GM12878 (cell line): ENCODE results near the gene MAST1. TPM values are rescaled to one million over a fixed set of nuclear protein-coding genes. Genes with fewer than 3 reads are reported as not detected.
A peak's percentile ranks its signal among the peaks of the same experiment; 100 is the strongest.

ENCODE experiments used
- ATAC-seq: fragments of 200-7000 bp; cut with Tn5 transposase; 3 replicates; pipeline ENCODE4 v1.9.1; 2020; ENCODE audit warnings: mild to moderate bottlenecking, moderate library complexity
- BruUV-seq: library from RNA; stranded (reverse); fragments of 400-500 nt; replicated peaks from 2 replicates; lab custom pipeline; 2021; lab: Mats Ljungman, UMichigan
- CTCF ChIA-PET: fragments of 300-600 bp; sonication (Branson Sonifier 250); formaldehyde crosslinking; extraction: SDS; loops from one replicate; lab custom pipeline; 2021; ENCODE audit warnings: inconsistent platforms; lab: Yijun Ruan, JAX
- POLR2A ChIA-PET: fragments of 350-600 bp; formaldehyde crosslinking; extraction: SDS; loops from one replicate; lab custom pipeline; 2021; ENCODE audit warnings: inconsistent platforms; lab: Charles Lee
- RAD21 ChIA-PET: fragments of 300-600 bp; sonication (Branson Sonifier 250); formaldehyde crosslinking; loops from one replicate; lab custom pipeline; 2023; ENCODE audit warnings: antibody characterized with exemption; ENCODE audit not compliant: unreplicated experiment; lab: Charles Lee
- SMC1A ChIA-PET: fragments of 300-600 bp; sonication (Branson Sonifier 250); formaldehyde crosslinking; loops from one replicate; lab custom pipeline; 2023; ENCODE audit not compliant: unreplicated experiment, uncharacterized antibody; lab: Charles Lee
- DNase-seq: peaks from one replicate; pipeline ENCODE4 v3.0.0-alpha.2; 2011; ENCODE audit warnings: low read depth, low spot score
- FAIRE-seq: peaks from 3 replicates; lab custom pipeline; 2011; peaks lifted over from hg19 to GRCh38; lab: Jason Lieb, UNC
- H2AFZ ChIP-seq: 2 replicates; pipeline ENCODE4 v1.6.0; 2011; ENCODE audit warnings: low read depth, low read length, control low read depth; ENCODE audit not compliant: control insufficient read depth
- H3K27ac ChIP-seq: 2 replicates; pipeline ENCODE4 v1.5.1; 2011; ENCODE audit warnings: control low read depth; ENCODE audit not compliant: control insufficient read depth, insufficient read depth
- H3K27me3 ChIP-seq, 2 experiments: replicated peaks in 1 of 2; 2 replicates each; pipeline versions ENCODE4 v1.6.0 to v1.6.1; 2011; ENCODE audit warnings: low read length in 1 of 2; ENCODE audit not compliant: control insufficient read depth in 2 of 2, insufficient read depth in 2 of 2
- H3K36me3 ChIP-seq, 2 experiments: 2 replicates each; pipeline ENCODE4 v1.5.1; 2011; ENCODE audit warnings: low read length in 1 of 2; ENCODE audit not compliant: control insufficient read depth in 2 of 2, insufficient read depth in 2 of 2
- H3K4me1 ChIP-seq: 2 replicates; pipeline ENCODE4 v1.6.1; 2011; ENCODE audit warnings: mild to moderate bottlenecking, low read length, moderate library complexity, mixed read lengths; ENCODE audit not compliant: control insufficient read depth, insufficient read depth
- H3K4me2 ChIP-seq: 2 replicates; pipeline ENCODE4 v1.6.0; 2011; ENCODE audit warnings: control low read depth; ENCODE audit not compliant: control insufficient read depth, insufficient read depth
- H3K4me3 ChIP-seq: fragments of 200-600 bp; sonication (generic); 2 replicates; pipeline ENCODE4 v1.5.1; 2016
- H3K79me2 ChIP-seq: 2 replicates; pipeline ENCODE4 v1.6.0; 2011; ENCODE audit warnings: low read length; ENCODE audit not compliant: control insufficient read depth, insufficient read depth
- H3K9ac ChIP-seq: 2 replicates; pipeline ENCODE4 v1.8.0; 2011; ENCODE audit warnings: low read length, control low read depth, mixed read lengths; ENCODE audit not compliant: control insufficient read depth, insufficient read depth
- H3K9me3 ChIP-seq: replicated peaks from 3 replicates; pipeline ENCODE4 v1.5.1; 2011; ENCODE audit warnings: mild to moderate bottlenecking, low read length; ENCODE audit not compliant: control insufficient read depth, insufficient read depth
- H4K20me1 ChIP-seq: 2 replicates; pipeline ENCODE4 v1.6.0; 2011; ENCODE audit not compliant: control insufficient read depth, insufficient read depth
- DPF2 ChIP-seq: fragments of 450-650 bp; IDR thresholded peaks from 2 replicates; pipeline ENCODE4 v1.6.1; 2017; ENCODE audit warnings: mild to moderate bottlenecking
- ETV6 ChIP-seq, 2 experiments: fragments of 450-650 bp in 1 of 2; IDR thresholded peaks in 1 of 2; conservative IDR thresholded peaks in 1 of 2; 2 replicates each; pipeline ENCODE4 v1.6.1; 2014; ENCODE audit warnings: antibody characterized with exemption in 1 of 2, borderline replicate concordance in 1 of 2, low read depth in 1 of 2, mild to moderate bottlenecking in 1 of 2, moderate library complexity in 1 of 2
- NFYB ChIP-seq: IDR thresholded peaks from 2 replicates; pipeline ENCODE4 v1.6.1; 2011; ENCODE audit warnings: low read depth, mild to moderate bottlenecking, low read length, improper control_type of control experiment, moderate library complexity; ENCODE audit not compliant: insufficient read depth
- NRF1 ChIP-seq: conservative IDR thresholded peaks from 2 replicates; pipeline ENCODE4 v1.6.1; 2011; ENCODE audit warnings: mild to moderate bottlenecking, low read depth, low read length, improper control_type of control experiment
- SUZ12 ChIP-seq: fragments of 200-600 bp; sonication (generic); IDR thresholded peaks from one replicate; pipeline ENCODE4 v1.6.1; 2018; ENCODE audit warnings: antibody characterized with exemption, mild to moderate bottlenecking; ENCODE audit not compliant: unreplicated experiment
- WGBS: methylation state at CpG from one replicate; pipeline ENCODE4 v1.1.6; 2016; ENCODE audit warnings: low lambda C conversion rate; ENCODE audit not compliant: insufficient replicate concordance, insufficient coverage; ENCODE audit errors: missing lambda C conversion rate; 5-methylcytosine and 5-hydroxymethylcytosine counted together
- in situ Hi-C: fragments of 300-500 bp; cut with MboI; formaldehyde crosslinking; loops from 9 replicates; pipeline ENCODE4 v1.14.3; 2018; ENCODE audit warnings: mixed read lengths
- intact Hi-C: fragments of 100-400 bp; cut with micrococcal nuclease; formaldehyde crosslinking; loops from one replicate; pipeline ENCODE4 v1.14.2; 2022; ENCODE audit not compliant: unreplicated experiment
- polyA plus RNA-seq, 11 experiments: library from polyadenylated mRNA; depleted of rRNA in 4 of 11; unstranded in 6 of 11; stranded (reverse) in 5 of 11; fragments of >200 nt; fragmentation: Nextera tagmentation in 4 of 11; fragmentation: Illumina TruSeq in 1 of 11; extraction: Ambion mirVana in 4 of 11; extraction: Trizol in 1 of 11; gene quantifications; 1 replicate in 1 of 11; 2 replicates in 10 of 11; pipeline versions ENCODE4 v1.2.1 to v1.2.3, GENCODE V29; 2011 to 2016; ENCODE audit warnings: inconsistent platforms in 2 of 11, missing spikeins in 2 of 11, low read depth in 1 of 11
- total RNA-seq, 4 experiments: library from RNA; depleted of rRNA in 3 of 4; stranded (reverse); fragments of >200 nt in 3 of 4; fragmentation: Illumina TruSeq in 1 of 4; extraction: Trizol in 1 of 4; gene quantifications; 2 replicates each; pipeline versions ENCODE4 v1.2.1 to v1.2.3, GENCODE V29; 2013 to 2021
- TF ChIP-seq, protein P1 (sequence below): IDR thresholded peaks from 2 replicates; pipeline ENCODE4 v1.6.1; 2012; ENCODE audit warnings: low read depth, low read length, improper control_type of control experiment

MAST1 gene
- total and polyA plus RNA-seq, 10 of the 15 experiments (the other 5 are each of a cell fraction or from before 2014, with no cell fraction given) = 0.08 to 0.79 (median 0.44) TPM; not detected in 1

DNA sequence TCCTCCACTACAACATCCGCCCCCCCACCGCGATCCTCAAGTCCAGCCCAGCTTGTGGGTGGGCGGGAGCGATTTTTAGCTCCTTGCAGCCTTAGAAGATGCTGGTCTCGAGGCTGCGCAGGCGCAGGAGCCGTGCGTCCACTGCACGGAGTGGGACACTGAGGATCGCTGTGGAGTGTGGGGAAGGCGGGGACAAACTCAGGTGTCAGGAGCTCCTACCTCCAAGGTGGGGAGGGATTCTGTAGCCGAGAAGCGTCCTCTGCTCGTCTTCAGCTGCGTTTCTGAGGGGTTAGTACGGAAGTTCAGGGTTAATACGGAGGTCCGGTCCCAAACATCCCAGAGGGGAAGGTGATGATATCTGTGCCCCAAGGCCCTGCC is 3.8 kb upstream of the MAST1 start, which contains the start of gene RTBDN:
TSS of gene RTBDN (minus strand) at position 14 of the 378 bp plus-strand sequence. CDS start 4,600 bp downstream, outside the sequence.
- WGBS = 11% methylated on average over 20 of the region's 20 CpGs
- peak within 1 kb of the TSS; percentile 86 for H3K4me2 ChIP-seq
- POLR2A ChIA-PET = no interaction called here
- H3K9me3 ChIP-seq = no peaks in the 10 kb centered on the region; the same call in none of the 3 replicates
- intact Hi-C loops = no loop called here
- no peak for FAIRE-seq
- H2AFZ ChIP-seq = no peak within 1 kb of the TSS; the same call in 1 of the 2 replicates
- DNase-seq = no peak
- SMC1A ChIA-PET = interaction anchor here (0.5 kb wide), 1 partner anchor 1310 kb away, joined by 3 read pairs; no protein-coding TSS in a partner anchor
- H3K9ac ChIP-seq = no peak within 1 kb of the TSS
- CTCF ChIA-PET = interaction anchor here (0.8 to 2.1 kb wide), 6 partner anchors 12 to 131 kb away, joined by 3 to 4 read pairs (median 4); no protein-coding TSS in a partner anchor
- no peaks in the 10 kb centered on the region for H3K79me2 ChIP-seq
- H3K36me3 ChIP-seq = no peaks in the 10 kb centered on the region
- RAD21 ChIA-PET = interaction anchor here (0.7 kb wide), 1 partner anchor 12 kb away, joined by 4 read pairs; no protein-coding TSS in a partner anchor
- BruUV-seq = no TSS peak
- H3K27me3 ChIP-seq = peaks cover 10 to 41% of the 10 kb centered on the region in 2 experiments
- in situ Hi-C loops = no loop called here
- TF ChIP-seq NRF1 (0 out of 2 replicates have a peak, but pooled peaks have one; percentile 1), ETV6 (conservative IDR thresholded peaks at IDR 0.05 in 1 of 2, IDR thresholded peaks at IDR 0.05 in 1 of 2; ENCODE audit: borderline replicate concordance in 1 of 2, low read depth in 1 of 2) (no peak)
- TF ChIP-seq, all 136 proteins: peak for 1
- Histone ChIP-seq H3K4me3 (peak within 1 kb of the TSS; percentile 41; the same call in 1 of the 2 replicates), H3K4me1 (peaks cover 4% of the 10 kb centered on the region; the same call in 1 of the 2 replicates), H3K27ac (no peak within 1 kb of the TSS), H4K20me1 (no peaks in the 10 kb centered on the region; the same call in 1 of the 2 replicates)
- no peak for ATAC-seq

DNA sequence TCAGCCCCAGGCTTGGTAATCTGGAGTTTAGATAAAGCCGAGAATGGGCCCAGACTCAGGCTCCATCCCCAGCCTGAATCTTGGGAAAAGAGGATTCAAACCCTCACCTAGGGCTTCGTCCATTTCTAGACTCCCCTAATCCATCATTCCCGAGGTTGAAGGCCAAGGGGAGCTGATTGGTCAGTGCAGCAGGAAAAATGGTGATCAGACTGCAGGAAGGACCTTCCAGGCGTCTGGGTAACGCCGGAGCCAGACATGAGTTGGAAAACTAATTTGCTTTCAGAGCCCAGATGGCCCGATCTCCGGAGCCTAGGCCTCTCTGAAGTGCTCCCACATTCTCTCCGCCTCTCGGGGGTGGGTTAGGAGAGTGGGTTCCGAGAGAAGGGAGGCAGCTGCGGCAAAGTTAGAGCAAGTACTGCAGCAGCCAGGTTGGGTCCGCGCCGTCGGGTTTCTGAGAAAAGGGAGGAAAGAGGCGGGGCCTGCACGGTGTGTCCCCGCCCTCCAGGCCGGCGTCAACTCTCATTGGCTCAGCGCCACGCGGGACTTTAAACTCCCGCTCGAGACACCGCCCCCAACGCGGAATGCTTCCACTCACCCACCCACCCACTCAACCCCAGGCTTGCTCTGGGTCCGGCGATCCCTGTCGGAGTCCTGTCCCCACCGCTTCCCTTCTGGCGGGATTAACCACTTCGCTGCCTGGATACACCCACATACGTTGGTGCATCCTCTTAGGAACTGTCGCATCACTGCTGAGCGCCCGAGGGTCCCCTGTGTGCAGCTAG is 3.1 kb upstream of the MAST1 start:
- in situ Hi-C loops (no loop called here), intact Hi-C loops (no loop called here)
- FAIRE-seq = no peak
- H3K4me2 ChIP-seq = 0 out of 2 replicates have a peak overlapping the region, but pooled peaks have one; percentile 17
- no peak overlapping the region for H3K27ac ChIP-seq
- TF ChIP-seq SUZ12 = peak; percentile 24
- TF ChIP-seq NFYB = peak; percentile 45; the same call in 1 of the 2 replicates
- TF ChIP-seq DPF2 = no peak
- TF ChIP-seq, protein P1, sequence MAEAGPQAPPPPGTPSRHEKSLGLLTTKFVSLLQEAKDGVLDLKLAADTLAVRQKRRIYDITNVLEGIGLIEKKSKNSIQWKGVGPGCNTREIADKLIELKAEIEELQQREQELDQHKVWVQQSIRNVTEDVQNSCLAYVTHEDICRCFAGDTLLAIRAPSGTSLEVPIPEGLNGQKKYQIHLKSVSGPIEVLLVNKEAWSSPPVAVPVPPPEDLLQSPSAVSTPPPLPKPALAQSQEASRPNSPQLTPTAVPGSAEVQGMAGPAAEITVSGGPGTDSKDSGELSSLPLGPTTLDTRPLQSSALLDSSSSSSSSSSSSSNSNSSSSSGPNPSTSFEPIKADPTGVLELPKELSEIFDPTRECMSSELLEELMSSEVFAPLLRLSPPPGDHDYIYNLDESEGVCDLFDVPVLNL = peak; percentile 51; the same call in 1 of the 2 replicates
- SMC1A ChIA-PET = interaction anchor here (0.5 kb wide), 1 partner anchor 1310 kb away, joined by 3 read pairs; no protein-coding TSS in a partner anchor
- BruUV-seq = no TSS peak
- POLR2A ChIA-PET = interaction anchor here (0.6 kb wide), 1 partner anchor 342 kb away, joined by 3 read pairs; no protein-coding TSS in a partner anchor
- H3K4me1 ChIP-seq = peaks cover 4% of the 10 kb centered on the region; the same call in 1 of the 2 replicates
- no peak overlapping the region for H3K9ac ChIP-seq
- RAD21 ChIA-PET = interaction anchor here (0.7 kb wide), 1 partner anchor 12 kb away, joined by 4 read pairs; no protein-coding TSS in a partner anchor
- no peaks in the 10 kb centered on the region; the same call in 1 of the 2 replicates for H4K20me1 ChIP-seq
- no peak for DNase-seq
- no peaks in the 10 kb centered on the region; the same call in none of the 3 replicates for H3K9me3 ChIP-seq
- H3K79me2 ChIP-seq = no peaks in the 10 kb centered on the region
- H2AFZ ChIP-seq = no peak overlapping the region
- peaks cover 10 to 43% of the 10 kb centered on the region in 2 experiments for H3K27me3 ChIP-seq
- no peak overlapping the region for H3K4me3 ChIP-seq
- peak; percentile 26; the same call in 2 of the 3 replicates for ATAC-seq
- H3K36me3 ChIP-seq = no peaks in the 10 kb centered on the region
- CTCF ChIA-PET = interaction anchor here (1.1 to 2.1 kb wide), 5 partner anchors 12 to 130 kb away, joined by 3 to 4 read pairs (median 4); no protein-coding TSS in a partner anchor
- WGBS = 16% methylated on average over 28 of the region's 39 CpGs
